Nephron progenitor cell (in vitro differentiated cells): ENCODE measurements around the gene GUCA2B.

Source experiments
- DNase-seq: peaks from one replicate; pipeline ENCODE4 v3.0.0; 2021
- H3K27ac Mint-ChIP-seq: 2 replicates; pipeline ENCODE4 v1.8.0; 2021; ENCODE audit warnings: mild to moderate bottlenecking, moderate library complexity, mixed read lengths
- H3K27me3 Mint-ChIP-seq: 2 replicates; pipeline ENCODE4 v1.8.0; 2021; ENCODE audit warnings: mild to moderate bottlenecking, low read depth, mixed read lengths; ENCODE audit not compliant: poor library complexity
- H3K36me3 Mint-ChIP-seq: 2 replicates; pipeline ENCODE4 v1.8.0; 2021; ENCODE audit warnings: low read depth, mixed read lengths
- H3K4me1 Mint-ChIP-seq: 2 replicates; pipeline ENCODE4 v1.8.0; 2021; ENCODE audit warnings: mixed read lengths
- H3K4me3 Mint-ChIP-seq: 2 replicates; pipeline ENCODE4 v1.8.0; 2021; ENCODE audit warnings: mild to moderate bottlenecking, moderate library complexity, mixed read lengths
- H3K9me3 Mint-ChIP-seq: 2 replicates; pipeline ENCODE4 v1.8.0; 2021; ENCODE audit warnings: mild to moderate bottlenecking, moderate library complexity, mixed read lengths
- CTCF ChIP-seq: fragments of 200-600 bp; sonication (generic); IDR thresholded peaks from 2 replicates; pipeline ENCODE4 v1.5.0; 2021; ENCODE audit warnings: antibody characterized with exemption

The GUCA2B gene

DNA sequence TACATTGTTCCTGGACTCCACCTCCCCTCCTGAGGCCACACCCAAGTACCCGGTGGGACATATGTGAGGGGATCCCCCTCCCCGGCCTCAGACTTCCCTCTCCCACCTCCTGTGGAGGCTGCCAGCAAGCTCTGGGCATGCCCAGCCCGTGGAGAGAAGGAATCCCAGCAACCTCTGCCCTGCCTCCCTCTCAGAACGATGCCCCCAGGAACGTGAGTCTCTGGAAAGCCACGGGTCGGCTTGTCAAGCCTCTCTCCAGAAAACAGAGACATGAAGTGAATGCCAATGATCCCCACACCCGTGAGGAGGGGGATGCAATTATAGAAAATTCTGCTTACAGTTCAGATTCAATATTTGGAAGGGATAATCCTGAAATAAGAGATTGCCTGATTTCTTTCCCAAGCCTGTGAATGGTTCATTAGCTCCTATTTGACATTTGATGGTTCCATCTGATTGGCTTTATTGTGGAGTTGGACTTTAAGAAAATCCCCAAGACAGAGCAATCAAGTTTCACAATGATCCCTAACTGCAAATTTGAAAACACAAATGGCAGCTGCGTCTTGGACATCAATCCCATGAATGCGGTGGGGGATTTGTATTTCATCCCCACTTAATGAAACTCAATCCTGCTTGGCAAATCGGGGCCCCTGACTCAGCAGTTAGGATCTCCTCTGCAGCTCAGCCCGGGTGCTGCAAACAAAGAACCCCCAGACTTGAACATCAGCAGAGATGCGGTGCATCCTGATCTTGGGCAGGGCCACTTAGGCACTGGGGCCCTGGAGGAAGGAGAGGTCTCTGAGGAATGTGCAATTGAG, 9.1 kb upstream of the GUCA2B start:
- TF ChIP-seq CTCF = no peak
- H3K27me3 Mint-ChIP-seq = peaks cover 8% of the 10 kb centered on the region
- no peak for DNase-seq
- H3K9me3 Mint-ChIP-seq = peaks cover 4% of the 10 kb centered on the region
- no peak overlapping the region for H3K4me3 Mint-ChIP-seq
- H3K4me1 Mint-ChIP-seq = peaks cover 19% of the 10 kb centered on the region
- H3K36me3 Mint-ChIP-seq = no peaks in the 10 kb centered on the region
- H3K27ac Mint-ChIP-seq = no peak overlapping the region

DNA sequence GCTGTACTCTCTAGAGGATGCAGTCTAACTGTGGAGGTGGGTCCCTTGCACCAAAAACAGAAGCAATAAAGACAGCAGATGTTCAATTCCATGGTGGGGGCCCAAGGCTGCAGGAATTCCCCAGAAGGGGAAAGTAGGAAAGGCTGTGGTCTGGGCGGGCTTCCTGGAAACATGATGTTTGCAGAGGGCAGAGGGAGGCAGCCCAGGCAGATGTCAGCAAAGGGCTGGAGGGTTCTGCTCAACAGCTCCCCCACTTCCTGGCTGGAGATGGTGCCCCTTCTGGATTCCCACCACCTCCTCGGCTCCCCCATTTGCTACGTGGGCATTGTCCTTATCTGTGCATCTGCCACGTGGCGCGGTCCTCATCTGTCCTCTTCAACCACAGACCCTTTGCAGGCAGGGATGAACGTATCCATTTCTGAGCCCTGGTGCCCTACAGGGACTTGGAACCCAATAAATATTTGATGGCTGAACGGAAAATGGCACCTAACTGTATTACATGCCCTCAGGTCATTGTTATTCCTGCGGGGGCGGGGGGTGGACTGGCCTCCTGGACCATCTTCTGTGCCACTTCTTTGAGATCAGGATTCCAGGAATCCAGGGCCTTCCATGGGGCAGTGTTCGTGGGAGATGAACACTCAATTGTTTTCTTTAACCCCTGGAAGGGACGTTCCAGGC, 8.4 kb upstream of the GUCA2B start:
- Mint-ChIP-seq H3K27me3 (peaks cover 12% of the 10 kb centered on the region), H3K4me3 (no peak overlapping the region), H3K9me3 (no peaks in the 10 kb centered on the region), H3K4me1 (peaks cover 19% of the 10 kb centered on the region), H3K27ac (no peak overlapping the region), H3K36me3 (no peaks in the 10 kb centered on the region)
- no peak for TF ChIP-seq CTCF
- DNase-seq = no peak

DNA sequence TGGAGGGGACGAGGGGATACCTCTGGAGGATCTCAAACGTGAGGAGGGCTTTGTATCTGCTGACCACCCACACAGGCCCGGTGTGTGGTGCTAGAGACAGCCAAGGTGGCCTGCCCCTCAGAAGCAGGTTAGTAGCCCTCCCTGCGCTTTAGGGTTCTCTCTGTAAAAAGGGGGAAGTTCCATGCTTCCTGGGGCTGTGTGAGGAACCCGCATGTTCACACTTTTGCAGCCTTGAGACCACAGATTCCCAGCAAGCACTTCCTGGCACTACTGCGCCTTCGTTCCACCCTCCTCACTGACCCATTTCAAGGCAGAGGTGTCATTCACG, 7.9 kb upstream of the GUCA2B start:
- Mint-ChIP-seq H3K27me3 (peaks cover 13% of the 10 kb centered on the region), H3K4me1 (peaks cover 19% of the 10 kb centered on the region), H3K4me3 (no peak overlapping the region), H3K9me3 (no peaks in the 10 kb centered on the region), H3K36me3 (no peaks in the 10 kb centered on the region), H3K27ac (no peak overlapping the region)
- TF ChIP-seq CTCF = no peak
- DNase-seq = no peak

DNA sequence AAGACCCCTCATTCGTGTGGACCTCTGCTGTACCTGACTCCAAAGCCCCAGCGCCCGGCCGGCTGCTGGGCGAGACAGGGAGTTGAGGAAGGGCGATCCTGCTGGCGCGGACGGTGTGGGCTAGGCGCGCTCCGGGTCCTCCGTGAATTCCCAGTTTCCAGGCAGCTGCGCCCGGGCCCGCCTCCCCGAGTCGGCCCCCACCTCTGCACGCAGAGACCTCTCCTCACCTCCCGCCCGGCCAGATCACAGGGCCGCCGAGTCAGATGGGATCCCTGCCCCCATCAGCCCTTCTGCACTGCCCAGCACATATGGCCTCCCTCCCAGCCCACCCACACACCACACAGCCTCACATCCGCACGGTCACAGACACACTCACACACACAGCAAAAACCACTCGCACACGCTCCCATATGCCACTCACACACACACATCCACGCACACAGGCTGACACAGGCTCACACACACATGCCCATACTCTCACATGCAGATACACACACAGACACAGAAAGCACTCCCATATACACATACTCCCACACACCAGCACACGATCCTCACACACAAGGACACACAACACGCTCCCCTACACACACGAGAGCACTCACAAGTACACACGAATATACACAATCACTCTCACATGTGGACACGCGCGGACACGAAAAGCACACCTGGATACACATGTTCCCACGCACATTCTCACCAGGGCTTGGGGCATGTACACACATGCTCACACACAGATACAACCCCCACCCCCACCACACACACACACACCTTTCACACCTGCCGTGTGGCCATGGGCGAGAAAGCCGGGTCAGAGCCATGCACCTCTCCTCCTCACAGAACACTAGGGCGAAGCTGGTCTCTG, 7.2 kb upstream of the GUCA2B start:
- DNase-seq = no peak
- TF ChIP-seq CTCF = no peak
- no peak overlapping the region for H3K4me3 Mint-ChIP-seq
- H3K36me3 Mint-ChIP-seq = no peaks in the 10 kb centered on the region
- no peaks in the 10 kb centered on the region for H3K9me3 Mint-ChIP-seq
- peaks cover 13% of the 10 kb centered on the region for H3K27me3 Mint-ChIP-seq
- no peak overlapping the region for H3K27ac Mint-ChIP-seq
- H3K4me1 Mint-ChIP-seq = peaks cover 19% of the 10 kb centered on the region

DNA sequence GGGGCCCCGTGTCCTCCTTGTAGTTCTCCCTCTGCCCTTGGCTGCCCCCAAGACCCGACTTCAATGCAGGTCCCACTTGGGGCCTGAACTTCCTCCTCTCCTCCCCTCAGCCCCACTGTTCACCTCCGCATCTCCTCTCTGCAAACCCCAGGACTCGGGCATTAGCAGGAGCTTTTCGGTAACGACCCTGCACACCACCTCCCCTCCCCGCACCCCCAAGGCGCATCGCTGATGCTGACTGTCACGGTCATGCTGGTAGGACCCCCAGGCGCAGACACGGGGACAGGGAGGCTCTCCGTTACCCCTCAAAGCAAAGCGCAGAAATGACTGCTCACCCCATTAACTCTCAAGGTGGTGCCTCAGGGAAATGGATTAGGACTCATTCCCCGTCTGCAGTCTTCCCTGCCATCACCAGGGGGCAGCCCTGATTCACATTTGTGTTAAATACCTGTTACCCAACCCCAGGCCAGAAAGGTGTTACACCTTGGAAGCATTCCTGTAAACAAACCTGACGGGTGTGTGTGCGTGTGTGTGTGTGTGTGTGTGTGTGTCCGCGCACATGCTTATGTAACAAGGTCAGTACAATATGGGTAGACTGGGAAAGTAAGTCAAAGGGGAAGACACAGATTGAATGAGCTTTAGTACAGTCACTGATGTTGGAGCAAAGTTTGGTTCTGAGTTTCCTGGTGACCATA, 6.4 kb upstream of the GUCA2B start:
- Mint-ChIP-seq H3K36me3 (no peaks in the 10 kb centered on the region), H3K27me3 (peaks cover 17% of the 10 kb centered on the region), H3K27ac (no peak overlapping the region), H3K4me3 (no peak overlapping the region), H3K4me1 (peaks cover 19% of the 10 kb centered on the region), H3K9me3 (no peaks in the 10 kb centered on the region)
- DNase-seq = peak; percentile 82
- peak; percentile 73 for TF ChIP-seq CTCF
